H1 (cell line): ENCODE data around the gene CDRT4. TPM values are rescaled to one million over a fixed set of nuclear protein-coding genes. Genes with fewer than 3 reads are reported as not detected.

Experiments used
- CTCF ChIA-PET: fragments of 300-600 bp; sonication (Branson Sonifier 250); formaldehyde crosslinking; loops from one replicate; lab custom pipeline; 2021; ENCODE audit not compliant: partially characterized antibody; lab: Charles Lee
- POLR2A ChIA-PET: fragments of 300-600 bp; sonication (Branson Sonifier 250); formaldehyde crosslinking; loops from one replicate; lab custom pipeline; 2021; ENCODE audit warnings: inconsistent platforms; ENCODE audit not compliant: partially characterized antibody; lab: Charles Lee
- DNase-seq, 2 experiments: peaks; one replicate each; pipeline versions ENCODE4 v3.0.0 to v3.0.0-alpha.2; 2010 to 2022; ENCODE audit warnings: low spot score in 2 of 2, low read depth in 1 of 2, mixed read lengths in 1 of 2
- FAIRE-seq: peaks from 2 replicates; lab custom pipeline; 2011; peaks lifted over from hg19 to GRCh38; lab: Jason Lieb, UNC
- H2AFZ ChIP-seq: 2 replicates; pipeline ENCODE4 v1.8.1; 2012; ENCODE audit warnings: low read length, inconsistent platforms
- H2AK5ac ChIP-seq: 2 replicates; pipeline ENCODE4 v1.6.1; 2013; ENCODE audit warnings: low read depth, low read length
- H2BK120ac ChIP-seq: replicated peaks from 2 replicates; pipeline ENCODE3; 2013; ENCODE audit warnings: low read depth, low read length, inconsistent platforms
- H2BK12ac ChIP-seq: 2 replicates; pipeline ENCODE4 v1.6.1; 2013; ENCODE audit warnings: low read depth, low read length
- H2BK15ac ChIP-seq: 2 replicates; pipeline ENCODE4 v1.6.1; 2013; ENCODE audit warnings: low read length
- H2BK20ac ChIP-seq: 2 replicates; pipeline ENCODE4 v1.6.1; 2013; ENCODE audit warnings: low read length
- H2BK5ac ChIP-seq: 2 replicates; pipeline ENCODE4 v1.6.1; 2013; ENCODE audit warnings: low read depth, low read length
- H3K14ac ChIP-seq: 2 replicates; pipeline ENCODE4 v1.6.1; 2013; ENCODE audit warnings: inconsistent platforms; ENCODE audit not compliant: insufficient read length
- H3K18ac ChIP-seq: 2 replicates; pipeline ENCODE4 v1.6.1; 2013; ENCODE audit warnings: low read length; ENCODE audit errors: extremely low read depth
- H3K23ac ChIP-seq: 2 replicates; pipeline ENCODE4 v1.6.1; 2013; ENCODE audit warnings: inconsistent platforms; ENCODE audit not compliant: insufficient read length
- H3K23me2 ChIP-seq: 2 replicates; pipeline ENCODE4 v1.6.1; 2013; ENCODE audit warnings: low read depth, low read length
- H3K27ac ChIP-seq: 2 replicates; pipeline ENCODE4 v1.6.1; 2011; ENCODE audit warnings: low read depth, low read length, inconsistent platforms
- H3K27me3 ChIP-seq, 4 experiments: replicated peaks in 1 of 4; 1 replicate in 1 of 4; 2 replicates in 3 of 4; pipeline versions ENCODE4 v1.6.1 to v1.8.1; 2011 to 2013; ENCODE audit warnings: low read length in 3 of 4, mild to moderate bottlenecking in 3 of 4, inconsistent platforms in 2 of 4, mixed read lengths in 2 of 4, moderate library complexity in 1 of 4; ENCODE audit not compliant: control insufficient read depth in 3 of 4, insufficient read depth in 3 of 4; ENCODE audit errors: extremely low read depth in 1 of 4
- H3K36me3 ChIP-seq, 4 experiments: 2 replicates each; pipeline versions ENCODE4 v1.6.1 to v1.8.1; 2011 to 2013; ENCODE audit warnings: mild to moderate bottlenecking in 4 of 4, low read length in 3 of 4, moderate library complexity in 2 of 4, control low read depth in 1 of 4, inconsistent platforms in 1 of 4; ENCODE audit not compliant: insufficient read depth in 4 of 4, control insufficient read depth in 2 of 4
- H3K4ac ChIP-seq: replicated peaks from 2 replicates; pipeline ENCODE3; 2013; ENCODE audit warnings: low read length, low read depth, mixed read lengths, inconsistent platforms; ENCODE audit not compliant: insufficient read length
- H3K4me1 ChIP-seq, 4 experiments: replicated peaks in 1 of 4; 1 replicate in 1 of 4; 2 replicates in 3 of 4; pipeline versions ENCODE4 v1.6.1 to v1.8.1; 2011 to 2013; ENCODE audit warnings: low read length in 3 of 4, inconsistent platforms in 2 of 4, mixed read lengths in 1 of 4; ENCODE audit not compliant: insufficient read depth in 4 of 4, control insufficient read depth in 3 of 4
- H3K4me2 ChIP-seq, 2 experiments: 2 replicates each; pipeline versions ENCODE4 v1.6.1 to v1.8.1; 2011 to 2013; ENCODE audit warnings: low read depth in 2 of 2, low read length in 2 of 2, control low read depth in 1 of 2, inconsistent platforms in 1 of 2, mild to moderate bottlenecking in 1 of 2; ENCODE audit not compliant: insufficient read depth in 1 of 2
- H3K4me3 ChIP-seq, 4 experiments: fragments of 200-600, 300-600 bp in 1 of 4; sonication (generic), shearing (Covaris generic), sonication (Bioruptor Twin) in 1 of 4; 2 replicates each; pipeline versions ENCODE4 v1.5.1 to v1.8.1; 2011 to 2016; ENCODE audit warnings: low read length in 4 of 4, low read depth in 3 of 4, control low read depth in 2 of 4, inconsistent platforms in 2 of 4, mild to moderate bottlenecking in 2 of 4, mixed read lengths in 1 of 4, moderate library complexity in 1 of 4; ENCODE audit not compliant: insufficient read depth in 2 of 4; ENCODE audit errors: extremely low read depth in 1 of 4
- H3K56ac ChIP-seq: replicated peaks from 2 replicates; pipeline ENCODE3; 2013; ENCODE audit warnings: low read depth, mild to moderate bottlenecking, mixed read lengths, low read length, inconsistent platforms; ENCODE audit not compliant: insufficient read length
- H3K79me1 ChIP-seq: 2 replicates; pipeline ENCODE4 v1.6.1; 2013; ENCODE audit warnings: low read depth, low read length, control low read depth
- H3K79me2 ChIP-seq, 2 experiments: 2 replicates each; pipeline versions ENCODE4 v1.6.1 to v1.8.1; 2012 to 2013; ENCODE audit warnings: low read length in 2 of 2, mild to moderate bottlenecking in 2 of 2, inconsistent platforms in 1 of 2; ENCODE audit not compliant: insufficient read depth in 2 of 2, control insufficient read depth in 1 of 2
- H3K9ac ChIP-seq, 4 experiments: replicated peaks in 1 of 4; 1 replicate in 1 of 4; 2 replicates in 3 of 4; pipeline versions ENCODE4 v1.6.1 to v1.8.1; 2011 to 2013; ENCODE audit warnings: low read depth in 3 of 4, low read length in 3 of 4, control low read depth in 2 of 4, mild to moderate bottlenecking in 2 of 4, moderate library complexity in 2 of 4, inconsistent platforms in 1 of 4; ENCODE audit errors: extremely low read depth in 1 of 4
- H3K9me3 ChIP-seq, 2 experiments: 2 replicates each; pipeline versions ENCODE4 v1.6.1 to v1.8.1; 2012 to 2013; ENCODE audit warnings: mild to moderate bottlenecking in 2 of 2, moderate library complexity in 2 of 2, control low read depth in 1 of 2, inconsistent platforms in 1 of 2, low read depth in 1 of 2, low read length in 1 of 2, mixed read lengths in 1 of 2; ENCODE audit not compliant: insufficient read depth in 2 of 2
- H4K20me1 ChIP-seq, 2 experiments: replicated peaks in 1 of 2; 2 replicates each; pipeline versions ENCODE3 to v1.8.1; 2011 to 2013; ENCODE audit warnings: inconsistent platforms in 2 of 2, low read length in 2 of 2, mild to moderate bottlenecking in 1 of 2; ENCODE audit not compliant: insufficient read depth in 2 of 2, control insufficient read depth in 1 of 2
- H4K5ac ChIP-seq: 2 replicates; pipeline ENCODE4 v1.6.1; 2013; ENCODE audit warnings: low read length, low read depth, mixed read lengths, inconsistent platforms; ENCODE audit not compliant: insufficient read length
- H4K8ac ChIP-seq: 2 replicates; pipeline ENCODE4 v1.8.0; 2013; ENCODE audit warnings: mild to moderate bottlenecking, moderate library complexity, low read length, inconsistent platforms; ENCODE audit not compliant: insufficient read depth; ENCODE audit errors: extremely low read depth
- H4K91ac ChIP-seq: replicated peaks from 2 replicates; pipeline ENCODE3; 2013; ENCODE audit warnings: low read length, mixed read lengths, inconsistent platforms; ENCODE audit not compliant: insufficient read length
- CBX5 ChIP-seq: fragments of 300-800, 300-1000 bp; sonication (generic); IDR thresholded peaks from 2 replicates; pipeline ENCODE4 v1.7.1; 2016; ENCODE audit warnings: antibody characterized with exemption, low read length, low read depth
- CBX8 ChIP-seq: fragments of 300-800, 300-1000 bp; sonication (generic); IDR thresholded peaks from 2 replicates; pipeline ENCODE4 v1.7.1; 2016; ENCODE audit warnings: low read depth, low read length, borderline replicate concordance
- CEBPB ChIP-seq: IDR thresholded peaks from 2 replicates; pipeline ENCODE4 v1.6.1; 2012; ENCODE audit warnings: low read depth, low read length
- CTBP2 ChIP-seq: IDR thresholded peaks from 2 replicates; pipeline ENCODE4 v1.7.0; 2011; ENCODE audit warnings: borderline replicate concordance, mild to moderate bottlenecking, moderate library complexity, mixed read lengths, low read length; ENCODE audit not compliant: insufficient read depth, insufficient read length
- KDM5A ChIP-seq: fragments of 200-600 bp; IDR thresholded peaks from 2 replicates; pipeline ENCODE4 v1.7.1; 2012; ENCODE audit warnings: mild to moderate bottlenecking, low read length, inconsistent platforms, mixed read lengths
- NANOG ChIP-seq: IDR thresholded peaks from 2 replicates; pipeline ENCODE4 v1.6.1; 2011; ENCODE audit warnings: low read length, low read depth, mild to moderate bottlenecking, inconsistent platforms; ENCODE audit not compliant: insufficient read depth, poor library complexity, severe bottlenecking
- NRF1 ChIP-seq: IDR thresholded peaks from 2 replicates; pipeline ENCODE4 v1.6.1; 2011; ENCODE audit warnings: mild to moderate bottlenecking, low read depth, low read length, improper control_type of control experiment
- RBBP5 ChIP-seq: IDR thresholded peaks from 2 replicates; pipeline ENCODE4 v1.7.1; 2012; ENCODE audit warnings: low read depth, mild to moderate bottlenecking, inconsistent platforms, low read length, moderate library complexity, borderline replicate concordance
- RFX5 ChIP-seq: IDR thresholded peaks from 2 replicates; pipeline ENCODE4 v1.6.1; 2011; ENCODE audit warnings: low read depth, low read length, improper control_type of control experiment, borderline replicate concordance
- SP1 ChIP-seq: IDR thresholded peaks from 2 replicates; pipeline ENCODE4 v1.6.1; 2011; ENCODE audit warnings: low read depth, low read length
- SP2 ChIP-seq: IDR thresholded peaks from 2 replicates; pipeline ENCODE4 v1.6.1; 2012; ENCODE audit warnings: mild to moderate bottlenecking, low read length, inconsistent platforms
- SUZ12 ChIP-seq: fragments of 200-600 bp; sonication (generic); IDR thresholded peaks from 2 replicates; pipeline ENCODE4 v1.6.1; 2012; ENCODE audit warnings: mild to moderate bottlenecking, inconsistent platforms, low read length, moderate library complexity, mixed read lengths
- TAF7 ChIP-seq: optimal IDR thresholded peaks from 2 replicates; pipeline ENCODE3; 2011; ENCODE audit warnings: low read depth, mild to moderate bottlenecking, inconsistent platforms, low read length, moderate library complexity, borderline replicate concordance
- WGBS, 2 experiments: shearing (Covaris generic) in 1 of 2; methylation state at CpG; one replicate each; pipeline versions ENCODE4 v1.1.6 to v1.1.7; 2013 to 2015; ENCODE audit warnings: low lambda C conversion rate in 2 of 2, mixed read lengths in 2 of 2, inconsistent platforms in 1 of 2, low coverage in 1 of 2, missing lambda C conversion rate in 1 of 2; ENCODE audit not compliant: insufficient replicate concordance in 2 of 2, insufficient coverage in 1 of 2, insufficient read length in 1 of 2; ENCODE audit errors: extremely low coverage in 1 of 2, missing lambda C conversion rate in 1 of 2; 5-methylcytosine and 5-hydroxymethylcytosine counted together
- polyA plus RNA-seq, 7 experiments: library from polyadenylated mRNA; depleted of rRNA in 3 of 7; stranded (reverse) in 5 of 7; unstranded in 2 of 7; fragments of >200 nt in 5 of 7; fragments of 200-250 nt in 2 of 7; gene quantifications; 1 replicate in 5 of 7; 2 replicates in 1 of 7; 4 replicates in 1 of 7; pipeline versions ENCODE4 v1.2.1 to v1.2.3, GENCODE V29; 2011 to 2013; ENCODE audit warnings: missing spikeins in 2 of 7, mixed read lengths in 2 of 7
- total RNA-seq: library from RNA; stranded (reverse); fragmentation: NEBNext Ultra II Directional; extraction: Animal tissue kit (Norgen Biotek cat#: 25700); gene quantifications from 2 replicates; pipeline ENCODE4 v1.2.1, GENCODE V29; 2021

Gene CDRT4
- total and polyA plus RNA-seq, 2 of the 8 experiments (the other 6 are each of a cell fraction or from before 2014, with no cell fraction given) = 2.6 to 5.6 TPM

DNA sequence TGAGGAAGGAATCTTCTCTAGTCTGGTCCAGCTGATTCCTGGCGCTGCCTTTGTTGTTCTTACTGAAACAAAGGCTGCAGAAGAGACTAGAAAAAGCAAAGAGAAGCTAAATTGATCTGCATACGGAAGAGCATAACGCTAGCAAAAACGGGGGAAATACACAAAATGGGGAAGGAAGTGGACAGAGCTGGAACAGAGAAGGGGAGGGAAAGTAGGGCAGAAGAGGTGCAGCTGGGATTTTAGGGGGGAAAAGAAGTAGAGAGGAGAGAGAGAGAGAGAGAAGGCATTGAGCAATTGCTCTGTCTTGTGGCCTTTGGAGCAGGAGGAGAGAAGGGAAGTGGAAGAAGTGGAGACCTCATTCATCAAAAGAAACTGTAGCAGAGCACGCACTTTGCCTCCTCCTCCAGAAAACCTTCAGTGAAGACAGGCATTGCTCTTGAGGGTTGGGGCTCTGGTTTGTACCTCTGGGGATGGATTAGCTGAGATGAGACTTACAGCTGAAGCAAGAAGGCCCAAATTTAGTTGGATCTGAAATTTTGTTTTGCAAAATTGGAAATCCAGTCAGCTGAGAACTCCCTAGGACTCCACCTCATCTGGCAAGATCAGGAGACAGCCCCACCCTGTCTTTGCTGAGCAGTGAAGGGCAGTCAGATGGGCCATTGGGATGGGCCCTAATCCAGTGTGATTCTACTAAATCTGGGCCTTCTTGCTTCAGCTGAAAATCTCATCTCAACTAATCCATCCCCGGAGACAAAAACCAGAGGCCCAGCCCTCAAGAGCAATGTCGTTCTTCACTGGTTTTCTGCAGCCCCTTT, 55.8 kb downstream of the CDRT4 start:
- DNase-seq = no peak
- POLR2A ChIA-PET = no interaction called here
- TF ChIP-seq CBX8 = no peak
- no peak for TF ChIP-seq NRF1
- TF ChIP-seq KDM5A = no peak
- TF ChIP-seq CBX5 = no peak
- TF ChIP-seq CEBPB = no peak
- TF ChIP-seq RBBP5 = no peak
- no peak for TF ChIP-seq SP1
- TF ChIP-seq TAF7 = no peak
- TF ChIP-seq NANOG = no peak
- no peak for TF ChIP-seq RFX5
- no peak for TF ChIP-seq SUZ12
- TF ChIP-seq CTBP2 = no peak
- TF ChIP-seq SP2 = no peak

More for the DNA sequence above, 55.8 kb downstream of the CDRT4 start:
- H3K79me2 ChIP-seq = no peaks in the 10 kb centered on the region
- no peak overlapping the region for H3K4me2 ChIP-seq
- H3K9ac ChIP-seq = no peak overlapping the region
- no peak overlapping the region for H2BK5ac ChIP-seq
- H3K18ac ChIP-seq = no peak overlapping the region
- CTCF ChIA-PET = interaction anchor here (0.7 to 2.6 kb wide), 3 partner anchors 11 to 149 kb away, joined by 3 to 6 read pairs (median 3); no protein-coding TSS in a partner anchor
- H3K79me1 ChIP-seq = no peaks in the 10 kb centered on the region
- H3K27ac ChIP-seq = no peak overlapping the region
- 88% methylated on average over 7 of the region's 7 CpGs; no CpG with 5 or more reads in 1 of the 2 experiments for WGBS, 2 experiments
- no peak overlapping the region for H3K14ac ChIP-seq
- H2BK12ac ChIP-seq = no peak overlapping the region
- no peak overlapping the region for H2BK15ac ChIP-seq
- no peak overlapping the region for H3K4ac ChIP-seq
- H4K5ac ChIP-seq = no peak overlapping the region
- H2BK20ac ChIP-seq = no peak overlapping the region
- no peak overlapping the region for H4K8ac ChIP-seq
- no peaks in the 10 kb centered on the region for H3K36me3 ChIP-seq
- H2AK5ac ChIP-seq = no peak overlapping the region
- no peaks in the 10 kb centered on the region for H4K20me1 ChIP-seq
- H4K91ac ChIP-seq = no peak overlapping the region
- H3K27me3 ChIP-seq = no peaks in the 10 kb centered on the region
- no peak for FAIRE-seq
- H3K23ac ChIP-seq = no peak overlapping the region
- H3K23me2 ChIP-seq = no peaks in the 10 kb centered on the region
- H3K9me3 ChIP-seq = no peaks in the 10 kb centered on the region
- H2BK120ac ChIP-seq = no peak overlapping the region
- H3K56ac ChIP-seq = no peak overlapping the region
- no peak overlapping the region for H2AFZ ChIP-seq
- H3K4me1 ChIP-seq = no peaks in the 10 kb centered on the region
- H3K4me3 ChIP-seq = no peak overlapping the region
